Erythroblast (primary cell): ENCODE data around the gene PLXNB2.

Experiments used
- GATA1 ChIP-seq: IDR thresholded peaks from 2 replicates; pipeline ENCODE4 v1.6.1; 2011; ENCODE audit warnings: low read depth, mild to moderate bottlenecking, control low read depth, low read length, moderate library complexity
- POLR2A ChIP-seq: IDR thresholded peaks from 2 replicates; pipeline ENCODE4 v1.6.1; 2011; ENCODE audit warnings: mild to moderate bottlenecking, low read length

- TF ChIP-seq POLR2A (no peak), GATA1 (no peak)
Measured at GRCh38 chr22:50280022-50280707, 27.3 kb downstream of the PLXNB2 start.
